A549 (cell line): ENCODE measurements around the gene NAA16. TPM values are rescaled to one million over a fixed set of nuclear protein-coding genes. Genes with fewer than 3 reads are reported as not detected.
"Not testable (repeated sequence)": the region's sequence is repeated elsewhere in the genome, so short reads cannot be mapped to it uniquely, and the experiment has no call there.

Source experiments
- ATAC-seq, 2 experiments: fragments of 200-7000 bp in 1 of 2; fragments of >200 bp in 1 of 2; cut with Nextera tagmentation in 1 of 2; cut with Tn5 transposase in 1 of 2; 3 replicates each; pipeline versions ENCODE4 v1.8.0 to v1.9.1; 2018 to 2020; ENCODE audit warnings: mild to moderate bottlenecking in 1 of 2, moderate library complexity in 1 of 2
- CTCF ChIA-PET: fragments of 300-600 bp; sonication (Branson Sonifier 250); formaldehyde crosslinking; extraction: SDS; loops from one replicate; lab custom pipeline; 2021; ENCODE audit warnings: antibody characterized with exemption, inconsistent platforms; lab: Yijun Ruan, JAX
- POLR2A ChIA-PET: fragments of 350-600 bp; formaldehyde crosslinking; extraction: SDS; loops from one replicate; lab custom pipeline; 2021; ENCODE audit warnings: antibody characterized with exemption, inconsistent platforms; lab: Yijun Ruan, JAX
- DNase-seq, 2 experiments: peaks; one replicate each; pipeline versions ENCODE4 v3.0.0 to v3.0.0-alpha.2; 2011 to 2016; ENCODE audit warnings: low read depth in 1 of 2, low spot score in 1 of 2
- FAIRE-seq: peaks from 2 replicates; lab custom pipeline; 2011; peaks lifted over from hg19 to GRCh38; lab: Jason Lieb, UNC
- H3K27ac ChIP-seq, 2 experiments: fragments of >200 bp; sonication (Bioruptor Twin); formaldehyde crosslinking; 3 replicates each; pipeline ENCODE4 v1.5.1; 2016 to 2017
- H3K4me1 ChIP-seq: fragments of >200 bp; sonication (Bioruptor Twin); formaldehyde crosslinking; 3 replicates; pipeline ENCODE4 v1.6.1; 2016
- H3K4me2 ChIP-seq: fragments of >200 bp; sonication (Bioruptor Twin); formaldehyde crosslinking; 3 replicates; pipeline ENCODE4 v1.6.1; 2016
- H3K4me3 ChIP-seq: fragments of >200 bp; sonication (Bioruptor Twin); formaldehyde crosslinking; 3 replicates; pipeline ENCODE4 v1.5.1; 2016
- H3K9me3 ChIP-seq: fragments of >200 bp; sonication (Bioruptor Twin); formaldehyde crosslinking; 3 replicates; pipeline ENCODE4 v1.6.1; 2016
- CEBPB ChIP-seq, 2 experiments: fragments of >200 bp in 1 of 2; sonication (Bioruptor Twin) in 1 of 2; formaldehyde crosslinking in 1 of 2; IDR thresholded peaks; 2 replicates each; pipeline ENCODE4 v1.6.1; 2012 to 2016
- CHD2 ChIP-seq: fragments of 150-350 bp; IDR thresholded peaks from 2 replicates; pipeline ENCODE4 v1.6.1; 2014; ENCODE audit warnings: low read length; ENCODE audit not compliant: partially characterized antibody
- CHD4 ChIP-seq: fragments of 200-600 bp; sonication (generic); IDR thresholded peaks from 2 replicates; pipeline ENCODE4 v1.6.1; 2016; ENCODE audit warnings: antibody characterized with exemption, mild to moderate bottlenecking, borderline replicate concordance
- EHF ChIP-seq: fragments of 250-450 bp; sonication (Bioruptor Pico); IDR thresholded peaks from 2 replicates; pipeline ENCODE4 v1.5.0; 2020; ENCODE audit warnings: mild to moderate bottlenecking
- EHMT2 ChIP-seq: fragments of 200-600 bp; sonication (generic); IDR thresholded peaks from 2 replicates; pipeline ENCODE4 v1.6.1; 2016; ENCODE audit warnings: antibody characterized with exemption, low read depth, mild to moderate bottlenecking, moderate library complexity
- EP300 ChIP-seq, 2 experiments: fragments of >200 bp; sonication (Bioruptor Twin); formaldehyde crosslinking; IDR thresholded peaks; 2 replicates in 1 of 2; 3 replicates in 1 of 2; pipeline ENCODE4 v1.6.1; 2016 to 2017
- ESRRA ChIP-seq: fragments of 150-350 bp; IDR thresholded peaks from 2 replicates; pipeline ENCODE4 v1.6.1; 2014; ENCODE audit warnings: mild to moderate bottlenecking, low read length, borderline replicate concordance
- GATA3 ChIP-seq: IDR thresholded peaks from 2 replicates; pipeline ENCODE4 v1.6.1; 2012; ENCODE audit warnings: borderline replicate concordance
- HDAC2 ChIP-seq: fragments of 200-600 bp; sonication (generic); IDR thresholded peaks from 2 replicates; pipeline ENCODE4 v1.6.1; 2016
- HOXB5 ChIP-seq: fragments of 250-450 bp; sonication (Bioruptor Pico); IDR thresholded peaks from 2 replicates; pipeline ENCODE4 v1.5.0; 2020; ENCODE audit warnings: mild to moderate bottlenecking, moderate library complexity
- JUNB ChIP-seq: fragments of >200 bp; sonication (Bioruptor Twin); formaldehyde crosslinking; IDR thresholded peaks from 2 replicates; pipeline ENCODE4 v1.6.1; 2016
- KDM1A ChIP-seq: fragments of 200-600 bp; sonication (generic); IDR thresholded peaks from 2 replicates; pipeline ENCODE4 v1.6.1; 2016; ENCODE audit warnings: low read depth, mild to moderate bottlenecking
- MAX ChIP-seq: IDR thresholded peaks from 2 replicates; pipeline ENCODE4 v1.6.1; 2012
- MAZ ChIP-seq: fragments of 150-350 bp; IDR thresholded peaks from 2 replicates; pipeline ENCODE4 v1.6.1; 2014; ENCODE audit warnings: antibody characterized with exemption, low read depth, low read length, borderline replicate concordance
- MYC ChIP-seq: IDR thresholded peaks from 2 replicates; pipeline ENCODE4 v1.6.1; 2012; ENCODE audit warnings: mild to moderate bottlenecking, inconsistent platforms, low read length, improper control_type of control experiment, borderline replicate concordance
- NPAS2 ChIP-seq: fragments of 250-450 bp; sonication (Bioruptor Pico); IDR thresholded peaks from 2 replicates; pipeline ENCODE4 v1.8.0; 2022; ENCODE audit warnings: mild to moderate bottlenecking, moderate library complexity, borderline replicate concordance
- NR3C1 ChIP-seq: fragments of >200 bp; sonication (Bioruptor Twin); formaldehyde crosslinking; IDR thresholded peaks from 3 replicates; pipeline ENCODE4 v1.6.1; 2017
- PHF8 ChIP-seq: fragments of 200-600 bp; sonication (generic); IDR thresholded peaks from 2 replicates; pipeline ENCODE4 v1.6.1; 2016; ENCODE audit warnings: low read depth, mild to moderate bottlenecking, antibody characterized with exemption, moderate library complexity, borderline replicate concordance
- RAD21 ChIP-seq, 2 experiments: fragments of >200 bp in 1 of 2; sonication (Bioruptor Twin) in 1 of 2; formaldehyde crosslinking in 1 of 2; IDR thresholded peaks in 1 of 2; conservative IDR thresholded peaks in 1 of 2; 2 replicates in 1 of 2; 3 replicates in 1 of 2; pipeline ENCODE4 v1.6.1; 2012 to 2018; ENCODE audit warnings: inconsistent platforms in 1 of 2
- SREBF2 ChIP-seq: fragments of 450-650 bp; IDR thresholded peaks from 2 replicates; pipeline ENCODE4 v1.6.1; 2014; ENCODE audit warnings: mild to moderate bottlenecking, moderate library complexity
- TFCP2L1 ChIP-seq: fragments of 250-450 bp; sonication (Bioruptor Pico); IDR thresholded peaks from 2 replicates; pipeline ENCODE4 v1.5.0; 2021; ENCODE audit warnings: mild to moderate bottlenecking
- ZC3H11A ChIP-seq: fragments of 450-650 bp; IDR thresholded peaks from 2 replicates; pipeline ENCODE4 v1.6.1; 2014; ENCODE audit warnings: antibody characterized with exemption, mild to moderate bottlenecking
- ZFP36 ChIP-seq: fragments of 450-650 bp; IDR thresholded peaks from 2 replicates; pipeline ENCODE4 v1.6.1; 2014; ENCODE audit warnings: borderline replicate concordance; ENCODE audit not compliant: partially characterized antibody
- WGBS: methylation state at CpG from one replicate; pipeline ENCODE4 v1.1.6; 2017; ENCODE audit errors: missing lambda C conversion rate; 5-methylcytosine and 5-hydroxymethylcytosine counted together
- polyA plus RNA-seq, 4 experiments: library from polyadenylated mRNA; depleted of rRNA in 3 of 4; stranded (reverse); fragments of >200 nt; fragmentation: RNase III in 1 of 4; extraction: RNeasy Plus Mini Kit Qiagen cat#74134 plus additional on column Dnase treatment in 1 of 4; gene quantifications; 2 replicates in 3 of 4; 3 replicates in 1 of 4; pipeline ENCODE4 v1.2.3, GENCODE V29; 2011 to 2017
- TF ChIP-seq, protein P1 (sequence below): fragments of 250-450 bp; sonication (Bioruptor Pico); IDR thresholded peaks from 2 replicates; pipeline ENCODE4 v1.5.0; 2020; ENCODE audit warnings: low read depth, mild to moderate bottlenecking, moderate library complexity

The NAA16 gene
- polyA plus RNA-seq, 2 of the 4 experiments (the other 2 are of a cell fraction) = 10.5 to 18.8 TPM

- H3K4me2 ChIP-seq = no peak overlapping the region
- FAIRE-seq (no peak), DNase-seq (no peak), ATAC-seq (no peak)
- H3K4me1 ChIP-seq = no peaks in the 10 kb centered on the region
- no peaks in the 10 kb centered on the region for H3K9me3 ChIP-seq
- no peak overlapping the region for H3K27ac ChIP-seq
- TF ChIP-seq RAD21 (conservative IDR thresholded peaks at IDR 0.05 in 1 of 2, IDR thresholded peaks at IDR 0.05 in 1 of 2) (no peak), ZC3H11A (no peak), MAX (no peak)
- CTCF ChIA-PET = no interaction called here
- WGBS = 92% methylated on average over 2 of the region's 2 CpGs
- POLR2A ChIA-PET = no interaction called here
- no peak overlapping the region for H3K4me3 ChIP-seq
These were observed 107.7 kb downstream of the NAA16 start for GRCh38 chr13:41418731-41419130.

GRCh38 chr13:41419206-41419605, 108.1 kb downstream of the NAA16 start:
- Histone ChIP-seq H3K4me1 (no peaks in the 10 kb centered on the region), H3K9me3 (no peaks in the 10 kb centered on the region), H3K27ac (no peak overlapping the region), H3K4me2 (no peak overlapping the region), H3K4me3 (no peak overlapping the region)
- no peak for ATAC-seq
- no peak for TF ChIP-seq MYC
- TF ChIP-seq JUNB = no peak
- no peak for TF ChIP-seq NR3C1
- TF ChIP-seq SREBF2 = no peak
- TF ChIP-seq HOXB5 (CRISPR knock-in tag) = no peak
- TF ChIP-seq EHF (CRISPR knock-in tag) = no peak
- TF ChIP-seq EHMT2 = no peak
- no peak for TF ChIP-seq TFCP2L1 (CRISPR knock-in tag)
- TF ChIP-seq KDM1A = no peak
- TF ChIP-seq CHD4 = no peak
- no peak for TF ChIP-seq NPAS2
- DNase-seq = no peak
- CTCF ChIA-PET = interaction anchor here (1.5 kb wide), 1 partner anchor 8 kb away, joined by 5 read pairs; no protein-coding TSS in a partner anchor
- WGBS = 0% methylated on average over 1 of the region's 1 CpG
- POLR2A ChIA-PET = no interaction called here
- no peak for FAIRE-seq

GRCh38 chr13:41420146-41420545, 109.1 kb downstream of the NAA16 start:
- TF ChIP-seq HDAC2 = no peak
- no peak for TF ChIP-seq HOXB5 (CRISPR knock-in tag)
- no peak for TF ChIP-seq ESRRA
- no peak for TF ChIP-seq MAX
- no peak for TF ChIP-seq EP300 (IDR thresholded peaks at IDR 0.05)
- TF ChIP-seq CEBPB (IDR thresholded peaks at IDR 0.05) = no peak
- TF ChIP-seq, protein P1, sequence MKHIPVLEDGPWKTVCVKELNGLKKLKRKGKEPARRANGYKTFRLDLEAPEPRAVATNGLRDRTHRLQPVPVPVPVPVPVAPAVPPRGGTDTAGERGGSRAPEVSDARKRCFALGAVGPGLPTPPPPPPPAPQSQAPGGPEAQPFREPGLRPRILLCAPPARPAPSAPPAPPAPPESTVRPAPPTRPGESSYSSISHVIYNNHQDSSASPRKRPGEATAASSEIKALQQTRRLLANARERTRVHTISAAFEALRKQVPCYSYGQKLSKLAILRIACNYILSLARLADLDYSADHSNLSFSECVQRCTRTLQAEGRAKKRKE (CRISPR knock-in tag) = no peak
- no peak for TF ChIP-seq MAZ
- TF ChIP-seq ZFP36 = no peak
- no peak for TF ChIP-seq EHMT2
- no peak for TF ChIP-seq CHD2
- no peak for TF ChIP-seq PHF8
- TF ChIP-seq NPAS2 = no peak
- no peak for TF ChIP-seq GATA3
- no peak for TF ChIP-seq JUNB
- TF ChIP-seq, all 56 proteins: peak for 0
- no peak overlapping the region for H3K4me2 ChIP-seq
- WGBS = 32% methylated on average over 4 of the region's 4 CpGs

DNA sequence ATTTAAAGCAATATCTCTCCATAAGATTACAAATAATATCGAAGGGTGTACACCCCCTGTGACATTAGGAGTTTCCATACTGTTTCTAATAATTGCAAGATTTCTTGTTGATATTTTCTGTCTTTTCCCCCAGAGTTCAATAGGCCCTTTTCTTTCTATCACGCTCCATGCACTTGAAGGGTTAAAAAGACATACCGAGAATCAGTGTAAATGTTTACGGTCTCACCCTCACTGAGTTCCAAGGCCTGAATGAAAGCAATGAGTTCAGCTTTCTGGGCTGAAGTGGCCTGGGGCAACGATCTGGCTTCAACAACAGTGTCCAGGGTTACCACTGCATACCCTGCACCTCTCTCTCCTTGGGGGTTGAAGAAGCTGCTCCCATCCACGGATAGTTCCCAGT, 110.3 kb downstream of the NAA16 start:
- H3K4me2 ChIP-seq, FAIRE-seq, H3K4me3 ChIP-seq, H3K4me1 ChIP-seq, ATAC-seq, H3K27ac ChIP-seq, H3K9me3 ChIP-seq, CTCF ChIA-PET, POLR2A ChIA-PET, DNase-seq: not testable (repeated sequence)
- WGBS = 68% methylated on average over 4 of the region's 6 CpGs

More at GRCh38 chr13:41420146-41420545, 109.1 kb downstream of the NAA16 start:
- ChIA-PET POLR2A (interaction anchor here (0.5 kb wide), 1 partner anchor 37 kb away, joined by 4 read pairs; no protein-coding TSS in a partner anchor), CTCF (interaction anchor here (1.5 kb wide), 1 partner anchor 9 kb away, joined by 5 read pairs; no protein-coding TSS in a partner anchor)
- DNase-seq (no peak), ATAC-seq (no peak), FAIRE-seq (no peak)
- no peaks in the 10 kb centered on the region for H3K4me1 ChIP-seq
- H3K4me3 ChIP-seq = no peak overlapping the region
- no peaks in the 10 kb centered on the region for H3K9me3 ChIP-seq
- H3K27ac ChIP-seq = no peak overlapping the region

- H3K4me2 ChIP-seq, H3K9me3 ChIP-seq, FAIRE-seq, H3K4me3 ChIP-seq, POLR2A ChIA-PET, H3K4me1 ChIP-seq, DNase-seq, ATAC-seq, H3K27ac ChIP-seq: not testable (repeated sequence)
- CTCF ChIA-PET = interaction anchor here (0.6 kb wide), 1 partner anchor 56 kb away, joined by 3 read pairs; no protein-coding TSS in a partner anchor
- WGBS = 69% methylated on average over 7 of the region's 7 CpGs
These were observed 110.9 kb downstream of the NAA16 start for GRCh38 chr13:41421983-41422382.

DNA sequence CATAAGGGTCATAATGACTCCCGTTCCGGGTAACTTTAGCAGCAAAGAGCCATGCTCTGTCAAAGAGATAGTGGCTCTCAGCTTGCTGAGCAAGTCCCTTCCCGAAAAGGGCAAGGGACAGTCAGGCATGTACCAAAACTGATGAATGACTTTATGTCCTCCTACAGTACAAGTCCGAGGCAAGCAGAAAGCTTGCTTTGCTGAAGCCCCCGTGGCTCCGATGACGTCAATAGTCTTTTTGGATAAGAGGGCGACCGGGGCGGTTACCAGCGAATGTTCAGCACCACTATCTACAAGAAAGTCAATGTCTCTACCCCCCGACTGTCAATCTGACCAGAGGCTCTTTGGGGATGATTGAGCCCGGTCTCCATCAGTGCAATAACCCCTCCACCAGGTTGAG, 112.2 kb downstream of the NAA16 start:
- H3K9me3 ChIP-seq, H3K27ac ChIP-seq, POLR2A ChIA-PET, H3K4me3 ChIP-seq, FAIRE-seq, H3K4me2 ChIP-seq, H3K4me1 ChIP-seq, ATAC-seq, DNase-seq: not testable (repeated sequence)
- 76% methylated on average over 10 of the region's 13 CpGs for WGBS
- CTCF ChIA-PET = interaction anchor here (0.7 to 0.8 kb wide), 2 partner anchors 12 to 230 kb away, joined by 3 to 4 read pairs; no protein-coding TSS in a partner anchor
